ENCODE data around the gene NKX6-2.
A peak's percentile ranks its signal among the peaks of the same experiment; 100 is the strongest.

Gene NKX6-2

DNA sequence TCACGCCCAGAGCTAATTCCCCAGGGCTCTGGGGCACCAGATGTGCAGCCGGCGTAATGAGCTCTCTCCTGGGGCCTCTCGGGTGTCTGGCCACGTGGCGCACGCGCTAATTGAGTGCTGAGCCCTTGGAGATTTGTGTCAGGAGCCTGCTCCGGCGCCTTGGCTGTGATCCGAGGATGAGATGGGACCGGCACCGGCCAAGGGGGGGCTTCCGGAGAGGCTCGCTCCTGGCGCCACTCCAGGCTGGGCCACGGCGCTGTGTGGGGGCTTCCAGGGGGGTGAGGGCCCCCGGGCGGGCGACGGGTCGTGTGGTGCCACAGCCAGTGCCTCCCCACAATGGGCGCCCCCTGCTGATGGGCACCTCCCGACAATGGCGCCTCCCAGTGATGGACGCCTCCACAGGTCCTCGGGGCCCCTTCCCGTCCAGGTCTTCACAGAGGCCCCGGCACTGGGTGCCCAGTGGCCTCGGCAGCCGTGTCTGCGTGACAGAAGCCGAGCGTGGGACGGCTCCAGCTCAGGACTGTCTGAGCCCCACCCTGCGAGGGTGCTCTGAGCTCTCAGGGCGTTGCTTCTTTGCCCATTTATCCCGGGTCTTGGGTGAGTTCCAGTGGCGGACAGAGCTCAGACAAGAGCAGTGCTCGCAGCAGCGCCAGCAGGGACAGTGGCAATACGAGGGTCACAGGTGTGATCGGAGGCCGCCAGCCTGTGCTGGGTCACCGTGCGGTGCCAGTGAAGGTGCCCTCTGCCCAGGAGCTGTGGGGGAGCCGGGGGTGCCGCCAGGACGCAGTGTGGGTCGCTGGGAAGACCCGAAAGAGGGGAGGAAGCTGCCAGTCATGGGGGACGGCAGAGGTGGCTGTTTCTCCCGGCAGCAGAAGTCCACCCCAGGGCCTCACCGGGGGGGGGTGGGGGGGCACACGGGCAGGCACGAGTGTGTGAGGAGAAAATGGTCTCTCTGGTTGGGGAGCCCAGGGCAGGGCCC is 8.2 kb upstream of the NKX6-2 start (continued):
- TF ChIP-seq, protein P1, sequence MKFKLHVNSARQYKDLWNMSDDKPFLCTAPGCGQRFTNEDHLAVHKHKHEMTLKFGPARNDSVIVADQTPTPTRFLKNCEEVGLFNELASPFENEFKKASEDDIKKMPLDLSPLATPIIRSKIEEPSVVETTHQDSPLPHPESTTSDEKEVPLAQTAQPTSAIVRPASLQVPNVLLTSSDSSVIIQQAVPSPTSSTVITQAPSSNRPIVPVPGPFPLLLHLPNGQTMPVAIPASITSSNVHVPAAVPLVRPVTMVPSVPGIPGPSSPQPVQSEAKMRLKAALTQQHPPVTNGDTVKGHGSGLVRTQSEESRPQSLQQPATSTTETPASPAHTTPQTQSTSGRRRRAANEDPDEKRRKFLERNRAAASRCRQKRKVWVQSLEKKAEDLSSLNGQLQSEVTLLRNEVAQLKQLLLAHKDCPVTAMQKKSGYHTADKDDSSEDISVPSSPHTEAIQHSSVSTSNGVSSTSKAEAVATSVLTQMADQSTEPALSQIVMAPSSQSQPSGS (tag by site-specific recombination; IDR thresholded peaks at IDR 0.05; ENCODE audit: low read depth) = 0 out of 2 replicates have a peak, but pooled peaks have one; percentile 2
- no peak for TF ChIP-seq ZNF175 (tag by site-specific recombination; IDR thresholded peaks at IDR 0.05)
- no peak for TF ChIP-seq ZNF211 (tag by site-specific recombination; IDR thresholded peaks at IDR 0.05; ENCODE audit: low read depth)
- no peak for TF ChIP-seq ZNF792 (tag by site-specific recombination; IDR thresholded peaks at IDR 0.05)
- peak; percentile 92 for TF ChIP-seq SP7 (tag by site-specific recombination; IDR thresholded peaks at IDR 0.05)
- TF ChIP-seq KLF8 (tag by site-specific recombination; IDR thresholded peaks at IDR 0.05) = peak; percentile 74
- TF ChIP-seq ZNF600 (tag by site-specific recombination; IDR thresholded peaks at IDR 0.05) = peak; percentile 64
- TF ChIP-seq HOXA7 (CRISPR knock-in tag; IDR thresholded peaks at IDR 0.05; ENCODE audit: borderline replicate concordance) = no peak
- TF ChIP-seq ZNF426 (tag by site-specific recombination; IDR thresholded peaks at IDR 0.05) = no peak
- TF ChIP-seq, protein P2, sequence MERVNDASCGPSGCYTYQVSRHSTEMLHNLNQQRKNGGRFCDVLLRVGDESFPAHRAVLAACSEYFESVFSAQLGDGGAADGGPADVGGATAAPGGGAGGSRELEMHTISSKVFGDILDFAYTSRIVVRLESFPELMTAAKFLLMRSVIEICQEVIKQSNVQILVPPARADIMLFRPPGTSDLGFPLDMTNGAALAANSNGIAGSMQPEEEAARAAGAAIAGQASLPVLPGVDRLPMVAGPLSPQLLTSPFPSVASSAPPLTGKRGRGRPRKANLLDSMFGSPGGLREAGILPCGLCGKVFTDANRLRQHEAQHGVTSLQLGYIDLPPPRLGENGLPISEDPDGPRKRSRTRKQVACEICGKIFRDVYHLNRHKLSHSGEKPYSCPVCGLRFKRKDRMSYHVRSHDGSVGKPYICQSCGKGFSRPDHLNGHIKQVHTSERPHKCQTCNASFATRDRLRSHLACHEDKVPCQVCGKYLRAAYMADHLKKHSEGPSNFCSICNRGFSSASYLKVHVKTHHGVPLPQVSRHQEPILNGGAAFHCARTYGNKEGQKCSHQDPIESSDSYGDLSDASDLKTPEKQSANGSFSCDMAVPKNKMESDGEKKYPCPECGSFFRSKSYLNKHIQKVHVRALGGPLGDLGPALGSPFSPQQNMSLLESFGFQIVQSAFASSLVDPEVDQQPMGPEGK (tag by site-specific recombination; IDR thresholded peaks at IDR 0.05) = peak; percentile 93
- TF ChIP-seq TCF7L2 (IDR thresholded peaks at IDR 0.05; ENCODE audit: borderline replicate concordance, low read depth, low read length) = no peak
- TF ChIP-seq ZBTB21 (tag by site-specific recombination; IDR thresholded peaks at IDR 0.05) = no peak
- TF ChIP-seq, protein P3, sequence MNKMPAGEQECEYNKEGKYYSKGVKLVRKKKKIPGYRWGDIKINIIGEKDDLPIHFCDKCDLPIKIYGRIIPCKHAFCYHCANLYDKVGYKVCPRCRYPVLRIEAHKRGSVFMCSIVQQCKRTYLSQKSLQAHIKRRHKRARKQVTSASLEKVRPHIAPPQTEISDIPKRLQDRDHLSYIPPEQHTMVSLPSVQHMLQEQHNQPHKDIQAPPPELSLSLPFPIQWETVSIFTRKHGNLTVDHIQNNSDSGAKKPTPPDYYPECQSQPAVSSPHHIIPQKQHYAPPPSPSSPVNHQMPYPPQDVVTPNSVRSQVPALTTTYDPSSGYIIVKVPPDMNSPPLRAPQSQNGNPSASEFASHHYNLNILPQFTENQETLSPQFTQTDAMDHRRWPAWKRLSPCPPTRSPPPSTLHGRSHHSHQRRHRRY (tag by site-specific recombination; IDR thresholded peaks at IDR 0.05) = no peak
- TF ChIP-seq, protein P4, sequence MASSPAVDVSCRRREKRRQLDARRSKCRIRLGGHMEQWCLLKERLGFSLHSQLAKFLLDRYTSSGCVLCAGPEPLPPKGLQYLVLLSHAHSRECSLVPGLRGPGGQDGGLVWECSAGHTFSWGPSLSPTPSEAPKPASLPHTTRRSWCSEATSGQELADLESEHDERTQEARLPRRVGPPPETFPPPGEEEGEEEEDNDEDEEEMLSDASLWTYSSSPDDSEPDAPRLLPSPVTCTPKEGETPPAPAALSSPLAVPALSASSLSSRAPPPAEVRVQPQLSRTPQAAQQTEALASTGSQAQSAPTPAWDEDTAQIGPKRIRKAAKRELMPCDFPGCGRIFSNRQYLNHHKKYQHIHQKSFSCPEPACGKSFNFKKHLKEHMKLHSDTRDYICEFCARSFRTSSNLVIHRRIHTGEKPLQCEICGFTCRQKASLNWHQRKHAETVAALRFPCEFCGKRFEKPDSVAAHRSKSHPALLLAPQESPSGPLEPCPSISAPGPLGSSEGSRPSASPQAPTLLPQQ (tag by site-specific recombination; IDR thresholded peaks at IDR 0.05) = peak; percentile 60; the same call in 1 of the 2 replicates
- TF ChIP-seq ZNF155 (tag by site-specific recombination; IDR thresholded peaks at IDR 0.05) = no peak
- TF ChIP-seq ZNF664 (tag by site-specific recombination; IDR thresholded peaks at IDR 0.05) = no peak
- peak; percentile 83 for TF ChIP-seq ZNF24 (tag by site-specific recombination; IDR thresholded peaks at IDR 0.05)
- TF ChIP-seq ZNF133 (tag by site-specific recombination; IDR thresholded peaks at IDR 0.05) = no peak
- no peak for TF ChIP-seq REPIN1 (tag by site-specific recombination; IDR thresholded peaks at IDR 0.05; ENCODE audit: low read depth)
- TF ChIP-seq BCL11A (tag by site-specific recombination; IDR thresholded peaks at IDR 0.05; ENCODE audit: low read depth) = peak; percentile 81; the same call in 1 of the 2 replicates
- no peak for TF ChIP-seq RBAK (tag by site-specific recombination; IDR thresholded peaks at IDR 0.05)
- TF ChIP-seq ZNF169 (tag by site-specific recombination; IDR thresholded peaks at IDR 0.05) = no peak
- 0 out of 2 replicates have a peak, but pooled peaks have one; percentile 13 for TF ChIP-seq ZNF623 (tag by site-specific recombination; IDR thresholded peaks at IDR 0.05)
- TF ChIP-seq ZNF701 (tag by site-specific recombination; IDR thresholded peaks at IDR 0.05) = no peak
- no peak for TF ChIP-seq ZNF654 (tag by site-specific recombination; IDR thresholded peaks at IDR 0.05; ENCODE audit: low read depth)
- TF ChIP-seq, protein P5, sequence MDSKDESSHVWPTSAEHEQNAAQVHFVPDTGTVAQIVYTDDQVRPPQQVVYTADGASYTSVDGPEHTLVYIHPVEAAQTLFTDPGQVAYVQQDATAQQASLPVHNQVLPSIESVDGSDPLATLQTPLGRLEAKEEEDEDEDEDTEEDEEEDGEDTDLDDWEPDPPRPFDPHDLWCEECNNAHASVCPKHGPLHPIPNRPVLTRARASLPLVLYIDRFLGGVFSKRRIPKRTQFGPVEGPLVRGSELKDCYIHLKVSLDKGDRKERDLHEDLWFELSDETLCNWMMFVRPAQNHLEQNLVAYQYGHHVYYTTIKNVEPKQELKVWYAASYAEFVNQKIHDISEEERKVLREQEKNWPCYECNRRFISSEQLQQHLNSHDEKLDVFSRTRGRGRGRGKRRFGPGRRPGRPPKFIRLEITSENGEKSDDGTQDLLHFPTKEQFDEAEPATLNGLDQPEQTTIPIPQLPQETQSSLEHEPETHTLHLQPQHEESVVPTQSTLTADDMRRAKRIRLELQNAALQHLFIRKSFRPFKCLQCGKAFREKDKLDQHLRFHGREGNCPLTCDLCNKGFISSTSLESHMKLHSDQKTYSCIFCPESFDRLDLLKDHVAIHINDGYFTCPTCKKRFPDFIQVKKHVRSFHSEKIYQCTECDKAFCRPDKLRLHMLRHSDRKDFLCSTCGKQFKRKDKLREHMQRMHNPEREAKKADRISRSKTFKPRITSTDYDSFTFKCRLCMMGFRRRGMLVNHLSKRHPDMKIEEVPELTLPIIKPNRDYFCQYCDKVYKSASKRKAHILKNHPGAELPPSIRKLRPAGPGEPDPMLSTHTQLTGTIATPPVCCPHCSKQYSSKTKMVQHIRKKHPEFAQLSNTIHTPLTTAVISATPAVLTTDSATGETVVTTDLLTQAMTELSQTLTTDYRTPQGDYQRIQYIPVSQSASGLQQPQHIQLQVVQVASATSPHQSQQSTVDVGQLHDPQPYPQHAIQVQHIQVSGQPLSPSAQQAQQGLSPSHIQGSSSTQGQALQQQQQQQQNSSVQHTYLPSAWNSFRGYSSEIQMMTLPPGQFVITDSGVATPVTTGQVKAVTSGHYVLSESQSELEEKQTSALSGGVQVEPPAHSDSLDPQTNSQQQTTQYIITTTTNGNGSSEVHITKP (tag by site-specific recombination; IDR thresholded peaks at IDR 0.05) = peak; percentile 97
- peak; percentile 82; the same call in 1 of the 2 replicates for TF ChIP-seq ZSCAN23 (tag by site-specific recombination; IDR thresholded peaks at IDR 0.05)
- no peak for TF ChIP-seq ZNF350 (tag by site-specific recombination; IDR thresholded peaks at IDR 0.05)
- TF ChIP-seq KLF10 (tag by site-specific recombination; IDR thresholded peaks at IDR 0.05) = peak; percentile 65
- TF ChIP-seq ZNF561 (tag by site-specific recombination; IDR thresholded peaks at IDR 0.05; ENCODE audit: borderline replicate concordance) = peak; percentile 59; the same call in 1 of the 2 replicates
- TF ChIP-seq ZNF423 (tag by site-specific recombination; IDR thresholded peaks at IDR 0.05) = peak; percentile 86

All from HEK293 (cell line).